ENCODE measurements around the gene STT3B.

Gene STT3B

DNA sequence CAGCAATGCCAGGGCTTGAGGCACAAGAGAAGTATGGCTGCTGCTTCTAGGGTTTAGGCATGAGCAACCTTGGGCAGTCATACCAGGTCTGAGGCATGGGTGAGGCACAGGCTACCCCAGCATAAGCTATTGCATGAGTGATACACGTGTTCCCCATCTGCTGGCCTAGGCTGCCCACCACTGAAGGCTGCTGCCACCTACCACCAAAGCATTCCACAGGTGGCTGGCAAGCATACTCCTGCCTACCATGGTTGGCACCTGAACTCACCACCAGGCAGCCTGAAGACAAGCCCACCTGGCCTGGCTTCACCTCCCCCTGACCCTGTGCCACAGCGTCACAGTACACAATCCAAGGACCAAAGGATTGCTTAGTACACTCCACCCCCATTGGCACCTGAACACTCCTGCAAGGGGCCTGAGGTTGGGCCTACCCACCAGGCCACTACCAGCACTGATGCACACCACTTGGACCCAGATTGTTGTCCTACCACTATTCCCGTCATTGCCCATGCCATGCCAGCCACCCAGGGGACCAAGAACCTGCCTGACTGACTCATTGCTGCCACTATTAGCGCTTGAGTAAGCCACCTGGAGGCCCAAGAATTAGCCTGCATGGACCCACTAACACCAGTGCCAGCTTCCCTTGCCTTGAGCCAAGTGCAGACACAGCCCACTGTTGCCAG lies 115.7 kb downstream of the STT3B start:
- no peak for DNase-seq (ENCODE audit: low read depth in 2 of 2)

GRCh38 chr3:31652296-31652695 lies 119.6 kb downstream of the STT3B start:
- no peak for DNase-seq (ENCODE audit: low read depth in 2 of 2)

DNA sequence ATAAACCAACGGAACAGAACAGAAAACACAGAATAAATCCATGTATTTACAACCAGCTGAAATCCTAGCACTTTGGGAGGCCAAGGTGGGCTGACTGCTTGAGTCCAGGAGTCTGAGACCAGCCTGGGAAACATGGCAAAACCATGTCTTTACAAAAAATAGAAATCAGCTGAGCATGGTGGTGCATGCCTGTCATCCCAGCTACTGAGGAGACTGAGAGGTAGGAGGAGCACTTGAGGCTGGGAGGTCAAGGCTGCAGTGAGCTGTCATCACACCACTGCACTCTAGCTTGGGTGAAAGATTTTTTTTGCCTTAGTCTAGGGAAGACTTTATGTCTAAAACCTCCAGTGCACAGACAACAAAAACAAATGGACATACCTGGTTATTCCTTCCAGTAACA lies 120.7 kb downstream of the STT3B start:
- DNase-seq (ENCODE audit: low read depth in 2 of 2) = no peak

- DNase-seq (ENCODE audit: low read depth in 2 of 2) = no peak
Measured at GRCh38 chr3:31654998-31655397, 122.3 kb downstream of the STT3B start.

DNA sequence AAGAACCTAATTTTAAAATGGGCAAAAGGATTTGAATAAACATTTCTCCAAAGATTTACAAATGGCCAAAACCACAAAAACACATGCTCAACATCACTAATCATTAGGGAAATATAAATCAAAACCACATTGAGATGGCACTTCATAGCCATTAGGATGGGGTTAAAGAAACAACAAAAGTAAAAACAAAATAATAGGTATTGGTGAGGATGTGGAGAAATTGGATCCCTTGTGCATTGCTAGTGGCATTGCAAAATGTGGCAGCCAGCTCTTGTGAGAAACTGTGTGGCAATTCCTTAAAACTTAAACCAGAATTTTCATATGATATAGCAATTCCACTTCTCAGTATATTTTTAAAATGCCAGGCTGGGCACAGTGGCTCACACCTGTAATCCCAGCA lies 126.5 kb downstream of the STT3B start:
- DNase-seq (ENCODE audit: low read depth in 2 of 2) = no peak

- no peak for DNase-seq (ENCODE audit: low read depth in 2 of 2)
Measured at GRCh38 chr3:31661286-31661685, 128.6 kb downstream of the STT3B start.

DNA sequence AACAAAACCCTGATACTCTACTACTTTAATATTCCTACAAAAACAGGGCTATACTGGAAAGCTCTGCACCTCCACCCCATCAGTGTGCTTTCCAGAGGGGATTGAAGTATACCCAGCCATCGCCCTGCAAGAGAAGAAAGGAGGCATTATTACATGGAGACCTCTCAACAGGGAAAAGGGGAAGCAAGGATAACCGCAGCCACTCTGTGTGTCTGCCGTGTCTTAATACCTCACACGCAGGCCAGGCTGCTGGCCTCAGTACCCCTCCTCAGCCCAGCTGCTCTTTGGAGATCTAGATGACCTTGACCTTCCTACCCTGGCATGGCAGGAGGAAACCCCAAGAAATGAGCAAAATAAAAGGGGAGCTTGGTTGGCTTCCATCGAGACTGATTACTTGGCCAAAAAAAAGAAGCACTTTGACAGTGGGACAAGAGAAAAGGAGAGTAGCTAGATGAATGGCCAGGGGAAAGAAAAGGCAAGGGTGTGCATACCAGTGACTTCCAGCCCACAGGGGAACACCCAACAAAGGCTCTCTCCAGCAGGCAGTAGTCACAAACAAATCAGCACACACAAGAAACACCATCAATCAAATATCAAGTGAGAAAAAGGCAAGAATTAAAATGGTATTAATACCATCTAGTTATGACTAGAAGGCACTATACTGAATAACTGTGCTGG lies 129.4 kb downstream of the STT3B start:
- DNase-seq (ENCODE audit: low read depth in 2 of 2) = no peak

DNA sequence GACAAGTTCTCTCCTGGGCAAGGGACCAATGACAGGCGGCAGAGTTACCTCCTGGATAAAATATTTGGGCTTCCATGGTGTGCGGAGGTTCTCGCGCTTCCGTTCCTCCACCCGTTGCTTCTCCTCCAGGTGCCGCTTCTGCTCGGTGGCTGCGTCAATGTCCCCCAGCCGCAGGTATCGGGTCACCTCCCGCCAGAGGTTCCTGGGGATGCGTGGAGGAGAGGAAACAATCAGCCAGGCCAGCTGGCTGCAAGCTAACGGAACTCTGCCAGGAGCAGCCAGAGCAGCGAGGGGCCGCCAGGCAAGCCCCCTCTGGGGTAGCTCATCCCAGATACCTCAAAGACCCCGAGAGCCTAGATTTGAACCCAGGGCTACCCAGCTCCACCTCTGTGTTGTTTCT lies 131.3 kb downstream of the STT3B start:
- no peak for DNase-seq (ENCODE audit: low read depth in 2 of 2)

DNA sequence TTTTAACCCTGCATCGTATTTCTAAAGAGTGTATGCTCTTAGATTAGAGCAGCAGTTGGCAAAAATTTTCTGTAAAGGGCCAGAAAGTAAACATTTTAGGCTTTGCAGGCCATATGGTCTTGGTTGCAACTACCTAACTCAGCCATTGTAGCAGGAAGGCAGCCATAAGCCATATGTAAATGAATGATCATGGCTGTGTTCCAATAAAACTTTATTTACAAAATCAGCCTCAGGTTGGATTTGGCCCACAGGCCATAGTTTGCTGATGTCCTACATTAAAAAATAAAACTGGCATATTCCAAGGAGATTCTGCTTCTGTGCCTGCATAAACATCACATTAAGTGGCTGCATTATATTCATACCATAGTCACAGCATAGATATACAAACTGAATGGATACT lies 134.9 kb downstream of the STT3B start:
- DNase-seq (ENCODE audit: low read depth in 2 of 2) = no peak

- DNase-seq (ENCODE audit: low read depth in 2 of 2) = no peak
Measured at GRCh38 chr3:31668242-31668641, 135.5 kb downstream of the STT3B start.

DNA sequence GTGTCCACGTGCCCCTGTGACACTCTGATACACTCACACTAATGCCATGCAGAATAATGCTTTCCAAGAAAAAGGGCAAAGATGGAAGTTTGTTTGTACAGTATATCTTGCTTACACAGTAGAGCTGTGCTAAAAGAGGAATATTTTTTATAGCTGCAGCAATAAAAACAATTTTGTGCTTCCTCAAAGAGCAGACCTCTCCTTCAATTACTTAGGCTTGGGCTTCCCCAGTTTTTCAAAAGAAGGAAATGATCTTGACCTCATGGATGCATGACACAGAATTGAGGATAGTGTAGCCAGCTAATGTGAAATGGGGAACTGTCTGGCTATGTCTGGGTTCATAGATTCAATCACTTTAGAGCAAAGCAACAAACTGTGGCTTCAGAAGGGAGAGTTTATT lies 137.4 kb downstream of the STT3B start:
- no peak for DNase-seq (ENCODE audit: low read depth in 2 of 2)

- DNase-seq (ENCODE audit: low read depth in 2 of 2) = no peak
Measured at GRCh38 chr3:31670722-31671121, 138.0 kb downstream of the STT3B start.

- no peak for DNase-seq (ENCODE audit: low read depth in 2 of 2)
Measured at GRCh38 chr3:31671451-31671850, 138.7 kb downstream of the STT3B start.

DNA sequence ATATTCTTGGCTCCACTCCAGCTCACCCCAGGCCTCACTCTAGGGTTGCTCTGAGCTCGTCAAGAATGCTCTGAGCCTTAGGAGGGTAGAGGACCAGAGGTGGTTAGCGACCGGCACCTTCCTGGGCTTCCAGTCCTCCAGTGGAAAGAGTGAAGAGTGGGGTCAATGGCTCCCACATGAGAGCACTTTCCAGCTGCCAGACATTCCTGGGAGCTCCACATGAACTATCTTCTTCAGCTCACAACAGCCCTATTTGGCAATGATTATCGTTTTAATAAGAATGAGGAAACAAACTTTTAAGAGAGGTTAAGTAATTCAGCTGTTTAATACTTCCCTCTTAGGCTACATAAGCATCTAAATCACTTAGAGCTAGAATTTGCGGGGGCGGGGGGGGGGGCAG lies 139.3 kb downstream of the STT3B start:
- no peak for DNase-seq (ENCODE audit: low read depth in 2 of 2)

DNA sequence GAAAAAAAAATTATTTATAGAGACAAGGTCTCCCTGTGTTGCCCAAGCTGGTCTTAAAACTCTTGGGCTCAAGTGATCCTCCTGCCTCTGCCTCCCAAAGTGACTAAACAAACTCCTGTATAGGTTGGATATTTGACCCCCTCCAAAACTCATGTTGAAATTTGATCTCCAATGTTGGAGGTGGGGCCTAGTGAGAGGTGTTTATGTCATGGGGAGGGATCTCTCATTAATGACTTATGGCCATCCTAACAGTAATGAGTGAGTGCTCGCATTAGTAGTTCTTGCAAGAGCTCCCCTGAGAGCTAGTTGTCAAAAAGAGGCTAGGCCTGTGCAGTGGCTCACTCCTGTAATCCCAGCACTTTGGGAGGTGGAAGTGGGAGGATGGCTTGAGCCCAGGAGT lies 141.2 kb downstream of the STT3B start:
- DNase-seq (ENCODE audit: low read depth in 2 of 2) = no peak

GRCh38 chr3:31676556-31676955 lies 143.8 kb downstream of the STT3B start:
- DNase-seq (ENCODE audit: low read depth in 2 of 2) = no peak

GRCh38 chr3:31680072-31680870 lies 147.5 kb downstream of the STT3B start:
- no peak for DNase-seq (ENCODE audit: low read depth in 2 of 2)

All from stimulated activated CD8-positive, alpha-beta memory T cell treated with anti-CD3 and anti-CD28 coated beads, Interleukin-7, amount 100 ng/mL, for 4 hours (primary cell).